ENCODE measurements around the gene SAYSD1.

GRCh38 chr6:39102071-39102820 is 12.7 kb downstream of the SAYSD1 start:
- no peak for TF ChIP-seq CTCF (IDR thresholded peaks at IDR 0.05)
- TF ChIP-seq POLR2A (IDR thresholded peaks at IDR 0.05) = no peak
- TF ChIP-seq EP300 (IDR thresholded peaks at IDR 0.05) = no peak
